HEK293T (cell line): ENCODE results near the gene GOLGA6L10.
"Not testable (repeated sequence)": the region's sequence is repeated elsewhere in the genome, so short reads cannot be mapped to it uniquely, and the experiment has no call there.

Experiments
- ARNT ChIP-seq: fragments of 450-650 bp; IDR thresholded peaks from 2 replicates; pipeline ENCODE4 v1.6.1; 2017; ENCODE audit warnings: mild to moderate bottlenecking
- BHLHE40 ChIP-seq: fragments of 450-650 bp; IDR thresholded peaks from 2 replicates; pipeline ENCODE4 v1.6.1; 2016; ENCODE audit warnings: mild to moderate bottlenecking, moderate library complexity, borderline replicate concordance
- CTBP1 ChIP-seq: fragments of 450-650 bp; IDR thresholded peaks from 2 replicates; pipeline ENCODE4 v1.6.1; 2016; ENCODE audit warnings: borderline replicate concordance
- FOXA1 ChIP-seq: fragments of 450-650 bp; IDR thresholded peaks from 2 replicates; pipeline ENCODE4 v1.6.1; 2016; ENCODE audit warnings: mild to moderate bottlenecking
- FOXK2 ChIP-seq: fragments of 450-650 bp; IDR thresholded peaks from 2 replicates; pipeline ENCODE4 v1.6.1; 2016; ENCODE audit warnings: mild to moderate bottlenecking
- FOXM1 ChIP-seq: fragments of 450-650 bp; IDR thresholded peaks from 2 replicates; pipeline ENCODE4 v1.6.1; 2017; ENCODE audit warnings: mild to moderate bottlenecking, borderline replicate concordance
- HDGF ChIP-seq: fragments of 450-650 bp; IDR thresholded peaks from 2 replicates; pipeline ENCODE4 v1.6.1; 2017; ENCODE audit warnings: antibody characterized with exemption, borderline replicate concordance
- PKNOX1 ChIP-seq: fragments of 450-650 bp; IDR thresholded peaks from 2 replicates; pipeline ENCODE4 v1.6.1; 2016
- SP1 ChIP-seq: fragments of 450-650 bp; IDR thresholded peaks from 2 replicates; pipeline ENCODE4 v1.6.1; 2017
- SUZ12 ChIP-seq: fragments of 450-650 bp; IDR thresholded peaks from 2 replicates; pipeline ENCODE4 v1.6.1; 2016; ENCODE audit warnings: mild to moderate bottlenecking
- TARDBP ChIP-seq: fragments of 450-650 bp; IDR thresholded peaks from 2 replicates; pipeline ENCODE4 v1.6.1; 2016
- ZNF384 ChIP-seq: fragments of 450-650 bp; IDR thresholded peaks from 2 replicates; pipeline ENCODE4 v1.6.1; 2016

GRCh38 chr15:82373661-82374060, 24.4 kb upstream of the GOLGA6L10 start:
- TF ChIP-seq PKNOX1, ZNF384, SP1, FOXM1, ARNT, TARDBP, HDGF, BHLHE40, FOXK2, SUZ12, CTBP1, FOXA1: not testable (repeated sequence)
